HG03520 (cell line): Measurements from ENCODE around the gene CBLN1.

ENCODE experiments used
- ATAC-seq: cut with Tn5 transposase; IDR thresholded peaks from one replicate; pipeline ENCODE4 v1.9.1; 2021; ENCODE audit warnings: mild to moderate bottlenecking, moderate library complexity; ENCODE audit not compliant: unreplicated experiment

The CBLN1 gene

GRCh38 chr16:49281480-49281842, at the start of gene CBLN1:
Gene CBLN1 (minus strand): TSS chr16:49281838. CDS start chr16:49281465, 373 bp downstream.
- ATAC-seq = peak; percentile 21

- no peak for ATAC-seq
These were observed 49.0 kb upstream of the CBLN1 start for GRCh38 chr16:49330562-49331201.

- ATAC-seq = no peak
These were observed 46.7 kb upstream of the CBLN1 start for GRCh38 chr16:49328325-49328724.

GRCh38 chr16:49327466-49327865, 45.8 kb upstream of the CBLN1 start:
- ATAC-seq = no peak

- no peak for ATAC-seq
These were observed 43.1 kb upstream of the CBLN1 start for GRCh38 chr16:49324703-49325102.

GRCh38 chr16:49315602-49316001, 34.0 kb upstream of the CBLN1 start:
- no peak for ATAC-seq

- no peak for ATAC-seq
These were observed 30.8 kb upstream of the CBLN1 start for GRCh38 chr16:49312389-49312985.

- ATAC-seq = no peak
These were observed 30.2 kb upstream of the CBLN1 start for GRCh38 chr16:49311823-49312222.

GRCh38 chr16:49307176-49307575, 25.5 kb upstream of the CBLN1 start:
- ATAC-seq = no peak

GRCh38 chr16:49305406-49305805, 23.8 kb upstream of the CBLN1 start:
- ATAC-seq = no peak

GRCh38 chr16:49292413-49292812, 10.8 kb upstream of the CBLN1 start:
- no peak for ATAC-seq

GRCh38 chr16:49287572-49287971, 5.9 kb upstream of the CBLN1 start:
- ATAC-seq = no peak

GRCh38 chr16:49284962-49285361, 3.3 kb upstream of the CBLN1 start:
- ATAC-seq = no peak

- ATAC-seq = no peak
These were observed 1.9 kb upstream of the CBLN1 start for GRCh38 chr16:49283376-49284049.

- no peak for ATAC-seq
These were observed 1.2 kb upstream of the CBLN1 start for GRCh38 chr16:49282690-49283375.

- peak; percentile 72 for ATAC-seq
These were observed 405 bp upstream of the CBLN1 start for GRCh38 chr16:49281843-49282642.

- ATAC-seq = no peak
These were observed 732 bp downstream of the CBLN1 start for GRCh38 chr16:49280841-49281371.

GRCh38 chr16:49280105-49280741, 1.4 kb downstream of the CBLN1 start:
- ATAC-seq = no peak

GRCh38 chr16:49278944-49279725, 2.5 kb downstream of the CBLN1 start:
- no peak for ATAC-seq

- ATAC-seq = no peak
These were observed 3.1 kb downstream of the CBLN1 start for GRCh38 chr16:49278567-49278827.
